SK-N-SH treated with all-trans-retinoic acid at 6 μM for 48 hours (cell line): ENCODE measurements around the gene CWC15.

Source experiments
- ATAC-seq: fragments of 200-7000 bp; cut with Tn5 transposase; 3 replicates; pipeline ENCODE4 v1.9.1; 2020; ENCODE audit warnings: mild to moderate bottlenecking, moderate library complexity
- CREB5 ChIP-seq: fragments of 250-450 bp; sonication (Bioruptor Pico); IDR thresholded peaks from 2 replicates; pipeline ENCODE4 v1.5.1; 2020; ENCODE audit warnings: low read depth, mild to moderate bottlenecking, moderate library complexity
- CSDC2 ChIP-seq: fragments of 250-450 bp; sonication (Bioruptor Pico); IDR thresholded peaks from 2 replicates; pipeline ENCODE4 v1.5.0; 2020; ENCODE audit warnings: mild to moderate bottlenecking, moderate library complexity
- ESRRG ChIP-seq: fragments of 250-450 bp; sonication (Bioruptor Pico); IDR thresholded peaks from 2 replicates; pipeline ENCODE4 v1.6.1; 2021; ENCODE audit warnings: mild to moderate bottlenecking
- GLIS3 ChIP-seq: fragments of 250-450 bp; sonication (Bioruptor Pico); IDR thresholded peaks from 2 replicates; pipeline ENCODE4 v1.5.0; 2020; ENCODE audit warnings: mild to moderate bottlenecking, moderate library complexity
- ISL1 ChIP-seq: fragments of 250-450 bp; sonication (Bioruptor Pico); IDR thresholded peaks from 2 replicates; pipeline ENCODE4 v2.1.2; 2022; ENCODE audit warnings: mild to moderate bottlenecking, moderate library complexity
- PPARA ChIP-seq: fragments of 250-450 bp; sonication (Bioruptor Pico); IDR thresholded peaks from 2 replicates; pipeline ENCODE4 v1.5.0; 2020; ENCODE audit warnings: mild to moderate bottlenecking, borderline replicate concordance
- RARB ChIP-seq: fragments of 250-450 bp; sonication (Bioruptor Pico); IDR thresholded peaks from 2 replicates; pipeline ENCODE4 v1.8.0; 2021; ENCODE audit warnings: mild to moderate bottlenecking, moderate library complexity
- SNAI2 ChIP-seq: fragments of 250-450 bp; sonication (Bioruptor Pico); IDR thresholded peaks from 2 replicates; pipeline ENCODE4 v1.5.0; 2020; ENCODE audit warnings: mild to moderate bottlenecking, moderate library complexity
- TCF4 ChIP-seq: fragments of 250-450 bp; sonication (Bioruptor Pico); IDR thresholded peaks from 2 replicates; pipeline ENCODE4 v1.8.0; 2021; ENCODE audit warnings: mild to moderate bottlenecking, moderate library complexity, borderline replicate concordance
- TOX ChIP-seq: fragments of 250-450 bp; sonication (Bioruptor Pico); IDR thresholded peaks from 2 replicates; pipeline ENCODE4 v1.8.0; 2021; ENCODE audit warnings: mild to moderate bottlenecking, moderate library complexity, borderline replicate concordance
- TSHZ2 ChIP-seq: fragments of 250-450 bp; sonication (Bioruptor Pico); IDR thresholded peaks from 2 replicates; pipeline ENCODE4 v1.5.0; 2020; ENCODE audit warnings: mild to moderate bottlenecking, moderate library complexity
- ZC3H10 ChIP-seq: fragments of 250-450 bp; sonication (Bioruptor Pico); IDR thresholded peaks from 2 replicates; pipeline ENCODE4 v1.5.1; 2021; ENCODE audit warnings: mild to moderate bottlenecking, moderate library complexity
- ZFP3 ChIP-seq: fragments of 250-450 bp; sonication (Bioruptor Pico); IDR thresholded peaks from 2 replicates; pipeline ENCODE4 v1.5.0; 2020; ENCODE audit warnings: mild to moderate bottlenecking, moderate library complexity
- ZFP30 ChIP-seq: fragments of 450-650 bp; formaldehyde crosslinking; IDR thresholded peaks from 2 replicates; pipeline ENCODE4 v1.5.0; 2022; ENCODE audit warnings: mild to moderate bottlenecking, moderate library complexity
- ZNF70 ChIP-seq: fragments of 450-650 bp; formaldehyde crosslinking; IDR thresholded peaks from 2 replicates; pipeline ENCODE4 v1.5.0; 2020; ENCODE audit warnings: mild to moderate bottlenecking, moderate library complexity
- ZNF8 ChIP-seq: fragments of 450-650 bp; formaldehyde crosslinking; IDR thresholded peaks from 2 replicates; pipeline ENCODE4 v1.5.0; 2020; ENCODE audit warnings: mild to moderate bottlenecking, moderate library complexity
- TF ChIP-seq, protein P1 (sequence below): fragments of 250-450 bp; sonication (Bioruptor Pico); IDR thresholded peaks from 2 replicates; pipeline ENCODE4 v1.8.0; 2021; ENCODE audit warnings: low read depth, mild to moderate bottlenecking, moderate library complexity, borderline replicate concordance
- TF ChIP-seq, protein P2 (sequence below): fragments of 250-450 bp; sonication (Bioruptor Pico); IDR thresholded peaks from 2 replicates; pipeline ENCODE4 v1.8.0; 2020; ENCODE audit warnings: mild to moderate bottlenecking, moderate library complexity, borderline replicate concordance
- TF ChIP-seq, protein P3 (sequence below): fragments of 250-450 bp; sonication (Bioruptor Pico); IDR thresholded peaks from 2 replicates; pipeline ENCODE4 v1.5.1; 2021; ENCODE audit warnings: mild to moderate bottlenecking, moderate library complexity

The CWC15 gene

GRCh38 chr11:94924612-94925011 lies 48.7 kb downstream of the CWC15 start:
- no peak for TF ChIP-seq GLIS3 (CRISPR knock-in tag)
- TF ChIP-seq ZC3H10 (CRISPR knock-in tag), result no peak
- TF ChIP-seq, protein P1, sequence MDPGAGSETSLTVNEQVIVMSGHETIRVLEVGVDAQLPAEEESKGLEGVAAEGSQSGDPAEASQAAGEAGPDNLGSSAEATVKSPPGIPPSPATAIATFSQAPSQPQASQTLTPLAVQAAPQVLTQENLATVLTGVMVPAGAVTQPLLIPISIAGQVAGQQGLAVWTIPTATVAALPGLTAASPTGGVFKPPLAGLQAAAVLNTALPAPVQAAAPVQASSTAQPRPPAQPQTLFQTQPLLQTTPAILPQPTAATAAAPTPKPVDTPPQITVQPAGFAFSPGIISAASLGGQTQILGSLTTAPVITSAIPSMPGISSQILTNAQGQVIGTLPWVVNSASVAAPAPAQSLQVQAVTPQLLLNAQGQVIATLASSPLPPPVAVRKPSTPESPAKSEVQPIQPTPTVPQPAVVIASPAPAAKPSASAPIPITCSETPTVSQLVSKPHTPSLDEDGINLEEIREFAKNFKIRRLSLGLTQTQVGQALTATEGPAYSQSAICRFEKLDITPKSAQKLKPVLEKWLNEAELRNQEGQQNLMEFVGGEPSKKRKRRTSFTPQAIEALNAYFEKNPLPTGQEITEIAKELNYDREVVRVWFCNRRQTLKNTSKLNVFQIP (CRISPR knock-in tag), result no peak
- TF ChIP-seq CREB5, result no peak
- TF ChIP-seq, all 23 proteins: peak for 0
- peak; percentile 11; the same call in 1 of the 3 replicates for ATAC-seq

- no peak for ATAC-seq
- no peak for TF ChIP-seq ZFP30
- TF ChIP-seq, protein P2, sequence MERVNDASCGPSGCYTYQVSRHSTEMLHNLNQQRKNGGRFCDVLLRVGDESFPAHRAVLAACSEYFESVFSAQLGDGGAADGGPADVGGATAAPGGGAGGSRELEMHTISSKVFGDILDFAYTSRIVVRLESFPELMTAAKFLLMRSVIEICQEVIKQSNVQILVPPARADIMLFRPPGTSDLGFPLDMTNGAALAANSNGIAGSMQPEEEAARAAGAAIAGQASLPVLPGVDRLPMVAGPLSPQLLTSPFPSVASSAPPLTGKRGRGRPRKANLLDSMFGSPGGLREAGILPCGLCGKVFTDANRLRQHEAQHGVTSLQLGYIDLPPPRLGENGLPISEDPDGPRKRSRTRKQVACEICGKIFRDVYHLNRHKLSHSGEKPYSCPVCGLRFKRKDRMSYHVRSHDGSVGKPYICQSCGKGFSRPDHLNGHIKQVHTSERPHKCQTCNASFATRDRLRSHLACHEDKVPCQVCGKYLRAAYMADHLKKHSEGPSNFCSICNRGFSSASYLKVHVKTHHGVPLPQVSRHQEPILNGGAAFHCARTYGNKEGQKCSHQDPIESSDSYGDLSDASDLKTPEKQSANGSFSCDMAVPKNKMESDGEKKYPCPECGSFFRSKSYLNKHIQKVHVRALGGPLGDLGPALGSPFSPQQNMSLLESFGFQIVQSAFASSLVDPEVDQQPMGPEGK (CRISPR knock-in tag), result no peak
- TF ChIP-seq ESRRG (CRISPR knock-in tag), result no peak
- TF ChIP-seq, protein P1 (CRISPR knock-in tag), result no peak
- TF ChIP-seq PPARA (CRISPR knock-in tag), result no peak
- TF ChIP-seq ZNF8 (CRISPR knock-in tag), result no peak
- TF ChIP-seq SNAI2 (CRISPR knock-in tag), result no peak
- no peak for TF ChIP-seq CSDC2 (CRISPR knock-in tag)
- no peak for TF ChIP-seq CREB5
- no peak for TF ChIP-seq ZNF70 (CRISPR knock-in tag)
Measured at GRCh38 chr11:94924171-94924572, 49.2 kb downstream of the CWC15 start.

GRCh38 chr11:94923004-94923334 lies 50.4 kb downstream of the CWC15 start:
- no peak for ATAC-seq
- TF ChIP-seq PPARA (CRISPR knock-in tag) (no peak), ZC3H10 (CRISPR knock-in tag) (no peak), TOX (CRISPR knock-in tag) (no peak), ISL1 (no peak), ESRRG (CRISPR knock-in tag) (no peak), ZFP3 (CRISPR knock-in tag) (no peak), SNAI2 (CRISPR knock-in tag) (no peak), RARB (CRISPR knock-in tag) (no peak), TCF4 (CRISPR knock-in tag) (no peak), TSHZ2 (CRISPR knock-in tag) (no peak)
- TF ChIP-seq, protein P3, sequence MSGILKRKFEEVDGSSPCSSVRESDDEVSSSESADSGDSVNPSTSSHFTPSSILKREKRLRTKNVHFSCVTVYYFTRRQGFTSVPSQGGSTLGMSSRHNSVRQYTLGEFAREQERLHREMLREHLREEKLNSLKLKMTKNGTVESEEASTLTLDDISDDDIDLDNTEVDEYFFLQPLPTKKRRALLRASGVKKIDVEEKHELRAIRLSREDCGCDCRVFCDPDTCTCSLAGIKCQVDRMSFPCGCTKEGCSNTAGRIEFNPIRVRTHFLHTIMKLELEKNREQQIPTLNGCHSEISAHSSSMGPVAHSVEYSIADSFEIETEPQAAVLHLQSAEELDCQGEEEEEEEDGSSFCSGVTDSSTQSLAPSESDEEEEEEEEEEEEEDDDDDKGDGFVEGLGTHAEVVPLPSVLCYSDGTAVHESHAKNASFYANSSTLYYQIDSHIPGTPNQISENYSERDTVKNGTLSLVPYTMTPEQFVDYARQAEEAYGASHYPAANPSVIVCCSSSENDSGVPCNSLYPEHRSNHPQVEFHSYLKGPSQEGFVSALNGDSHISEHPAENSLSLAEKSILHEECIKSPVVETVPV (CRISPR knock-in tag), result no peak
